HG02840 (cell line): ENCODE measurements around the gene B3GAT3.
"Not testable (repeated sequence)": the region's sequence is repeated elsewhere in the genome, so short reads cannot be mapped to it uniquely, and the experiment has no call there.

Experiments used
- ATAC-seq: cut with Tn5 transposase; IDR thresholded peaks from one replicate; pipeline ENCODE4 v1.9.1; 2021; ENCODE audit warnings: mild to moderate bottlenecking, moderate library complexity, moderate number of reproducible peaks; ENCODE audit not compliant: unreplicated experiment, low FRiP score

B3GAT3 gene

DNA sequence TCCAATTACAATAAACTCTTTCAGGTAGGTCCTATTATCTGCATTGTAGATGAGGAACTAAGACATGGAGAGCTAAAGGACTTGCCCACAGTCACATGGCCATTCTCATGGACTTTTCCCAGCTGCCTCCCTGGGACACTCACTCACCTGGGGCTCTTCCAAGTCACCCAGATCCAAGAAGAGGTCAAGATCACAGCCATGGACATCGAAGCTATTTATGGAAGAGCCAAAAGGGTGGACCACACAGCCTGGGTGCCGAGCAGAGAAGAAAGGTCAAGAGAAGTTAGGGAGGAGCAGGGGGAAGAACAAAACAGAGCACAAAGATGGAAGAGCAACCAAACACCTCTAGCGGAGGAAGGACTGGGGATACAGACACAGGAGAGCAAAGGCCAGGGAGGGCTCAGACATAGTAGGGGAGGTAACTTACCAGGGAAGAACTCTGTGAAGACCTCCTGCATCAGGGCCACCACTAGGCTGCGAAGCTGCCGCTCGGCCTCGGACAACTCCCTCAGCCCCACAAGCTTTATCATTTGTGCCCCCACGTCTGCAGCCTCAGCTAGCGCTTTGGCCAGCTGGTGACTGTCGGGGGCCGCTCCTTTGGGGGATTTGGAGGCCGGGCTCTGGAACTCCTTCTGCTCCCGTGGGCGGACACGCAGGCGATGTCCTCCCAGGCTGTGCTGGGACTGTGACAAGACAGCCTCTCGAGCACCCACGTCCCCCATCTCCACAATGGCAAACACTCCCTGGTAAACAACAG is 40.6 kb downstream of the B3GAT3 start:
- no peak for ATAC-seq

DNA sequence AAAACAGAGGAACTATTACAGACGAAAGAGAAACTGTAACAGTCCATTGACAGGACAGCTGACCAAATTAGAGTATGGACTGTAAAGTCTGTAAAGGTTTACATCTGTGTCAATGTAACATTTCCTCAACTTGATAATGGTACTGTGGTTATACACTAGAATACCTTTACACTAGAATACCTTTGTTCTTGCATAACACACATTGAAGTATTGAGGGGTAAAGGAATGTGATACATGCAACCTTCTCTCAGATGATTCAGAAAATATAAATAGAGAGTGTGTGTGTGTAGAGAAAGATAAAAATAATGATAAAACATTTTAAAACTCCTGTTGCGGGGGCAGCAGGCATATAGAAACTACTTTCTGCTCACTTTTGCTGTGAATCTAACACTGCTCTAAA is 42.5 kb downstream of the B3GAT3 start:
- ATAC-seq = no peak

DNA sequence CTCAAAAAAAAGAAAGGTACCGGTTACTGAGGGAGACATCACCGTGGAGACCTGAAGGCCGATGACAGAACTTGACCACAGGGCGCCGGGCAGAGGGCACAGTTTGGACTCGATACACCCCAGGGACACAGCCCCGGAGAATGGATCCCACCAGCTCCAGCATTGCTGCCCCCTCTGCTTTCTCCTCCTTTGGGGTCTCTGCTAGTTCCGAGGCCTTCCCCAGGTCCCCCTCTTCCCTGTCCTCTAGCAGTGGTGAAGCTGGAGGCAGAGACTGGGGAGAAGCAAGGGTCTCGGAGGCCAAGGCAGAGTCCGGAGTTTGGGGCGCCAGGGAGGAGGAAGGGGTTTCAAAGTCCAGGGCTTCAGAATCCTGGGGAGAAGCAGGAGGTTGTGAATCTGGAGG is 43.2 kb downstream of the B3GAT3 start:
- ATAC-seq = no peak

DNA sequence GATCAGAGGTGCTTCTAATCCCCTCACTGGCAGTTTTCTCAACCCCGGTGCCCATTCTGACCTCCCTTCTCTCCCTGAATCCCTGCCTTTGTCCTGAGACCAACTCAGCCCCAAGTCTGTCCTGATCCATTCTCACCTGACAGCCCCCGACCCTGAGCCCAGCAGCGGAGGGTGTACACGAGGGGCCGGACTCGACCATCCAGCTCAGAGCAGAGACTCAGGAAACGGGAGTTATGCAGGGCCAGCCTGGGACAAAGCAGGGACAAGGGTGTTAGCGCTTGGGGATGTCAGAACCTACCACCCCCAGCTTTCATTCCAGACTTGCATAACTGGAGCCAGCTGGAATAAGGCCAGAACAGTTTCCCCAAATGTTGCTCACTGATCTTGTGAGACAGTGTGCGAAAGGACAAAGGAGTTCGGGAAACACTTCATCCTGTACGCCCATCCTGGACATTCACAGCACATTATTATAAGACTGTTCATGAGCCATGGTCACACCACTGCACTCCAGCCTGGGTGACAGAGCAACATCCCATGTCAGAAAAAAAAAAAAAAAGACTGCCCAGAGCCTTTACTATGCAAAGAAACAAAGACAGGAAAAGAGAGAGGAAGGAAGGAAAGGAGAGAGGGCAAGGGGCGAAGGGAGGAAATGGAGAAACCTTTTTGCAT is 44.6 kb downstream of the B3GAT3 start:
- no peak for ATAC-seq

DNA sequence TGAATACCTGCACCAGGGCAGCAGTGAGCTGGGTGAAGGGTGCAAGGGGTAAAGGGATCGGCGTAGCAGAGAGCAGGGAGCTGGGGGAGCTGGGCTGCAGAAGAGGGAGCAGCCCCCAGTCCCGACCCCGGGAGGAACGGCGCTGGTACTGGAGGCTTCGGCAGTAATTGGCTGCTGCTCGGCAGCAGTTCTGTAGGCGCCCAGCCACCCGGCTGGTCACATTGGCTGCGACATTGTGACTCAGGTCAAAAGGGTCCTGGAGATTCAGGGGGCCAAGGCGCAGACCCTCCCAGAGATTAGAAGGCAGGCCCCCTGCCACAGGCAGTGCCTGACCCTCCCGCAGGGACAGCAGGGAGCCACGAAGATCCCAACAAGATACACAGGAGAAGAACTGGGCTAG is 45.9 kb downstream of the B3GAT3 start:
- ATAC-seq = no peak

DNA sequence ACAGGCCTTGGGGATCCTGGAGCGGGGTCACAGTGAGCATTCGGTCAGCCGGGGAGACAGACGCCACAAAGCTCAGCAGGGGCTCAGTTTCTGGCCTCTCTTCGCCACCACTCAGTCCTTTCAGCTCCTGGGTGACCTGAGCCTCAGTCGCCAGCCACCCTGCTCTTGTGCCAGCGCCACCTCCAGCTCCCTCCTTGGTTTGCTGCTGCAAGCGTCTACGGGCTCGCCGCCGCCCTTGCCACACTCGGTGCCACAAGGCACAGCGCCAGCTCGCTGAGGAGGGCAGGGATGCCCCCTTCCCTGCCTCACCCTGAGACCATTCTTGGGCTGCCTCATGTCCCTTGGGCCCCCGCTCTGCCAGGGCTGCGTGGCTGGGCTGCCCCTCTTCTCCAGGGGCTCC is 46.6 kb downstream of the B3GAT3 start:
- ATAC-seq = no peak

GRCh38 chr11:62574363-62575071 is 47.3 kb downstream of the B3GAT3 start:
- ATAC-seq = peak; percentile 15

GRCh38 chr11:62573592-62574362 is 48.0 kb downstream of the B3GAT3 start, which contains the start of gene EEF1G:
TSS of gene EEF1G (minus strand) at chr11:62573891. CDS start at chr11:62573842, 49 bp downstream.
- ATAC-seq = peak; percentile 90

- ATAC-seq = no peak
Measured at GRCh38 chr11:62573006-62573591, 48.7 kb downstream of the B3GAT3 start.

- ATAC-seq = no peak
Measured at GRCh38 chr11:62572431-62572830, 49.4 kb downstream of the B3GAT3 start.

DNA sequence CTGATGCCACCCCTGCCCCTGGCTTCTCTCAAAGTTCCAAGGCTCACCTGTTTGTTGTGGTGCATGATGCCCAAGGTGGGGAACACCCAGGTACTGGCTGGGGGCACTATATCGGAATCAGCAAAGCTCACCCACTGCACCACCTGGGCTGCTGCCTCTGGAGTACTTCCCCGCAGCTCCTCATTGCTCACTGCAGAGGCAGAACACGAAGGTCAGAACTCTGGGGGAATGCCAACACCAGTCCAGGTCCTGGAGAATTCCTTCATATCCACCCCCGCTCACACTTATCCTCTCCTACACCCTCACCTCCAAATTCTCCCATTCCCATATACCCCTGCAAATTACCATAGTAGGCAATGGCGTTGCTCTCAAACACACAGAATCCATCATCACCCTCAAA is 50.3 kb downstream of the B3GAT3 start:
- ATAC-seq = not testable (repeated sequence)

- not testable (repeated sequence) for ATAC-seq
Measured at GRCh38 chr11:62570903-62571302, 50.9 kb downstream of the B3GAT3 start.

DNA sequence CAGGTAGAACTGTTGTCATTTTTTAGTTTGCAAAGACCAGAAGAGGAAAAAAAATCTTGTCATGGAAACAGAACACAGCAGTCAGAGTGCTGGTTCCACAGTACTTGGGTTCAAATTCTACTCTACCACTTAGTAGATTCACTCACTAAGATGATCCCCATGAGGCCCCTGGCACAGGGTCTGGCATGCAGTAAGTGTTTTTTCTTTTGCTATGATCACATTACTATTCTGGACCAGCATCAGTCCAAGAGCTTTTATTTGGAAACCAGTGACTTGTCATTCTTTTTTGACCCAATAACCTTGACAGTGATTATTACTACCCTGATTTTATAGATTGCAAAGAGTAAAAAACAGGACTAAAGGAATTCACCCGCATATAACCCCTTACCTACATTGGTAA is 52.2 kb downstream of the B3GAT3 start:
- ATAC-seq = no peak

GRCh38 chr11:62567018-62567633 is 54.7 kb downstream of the B3GAT3 start:
- no peak for ATAC-seq

DNA sequence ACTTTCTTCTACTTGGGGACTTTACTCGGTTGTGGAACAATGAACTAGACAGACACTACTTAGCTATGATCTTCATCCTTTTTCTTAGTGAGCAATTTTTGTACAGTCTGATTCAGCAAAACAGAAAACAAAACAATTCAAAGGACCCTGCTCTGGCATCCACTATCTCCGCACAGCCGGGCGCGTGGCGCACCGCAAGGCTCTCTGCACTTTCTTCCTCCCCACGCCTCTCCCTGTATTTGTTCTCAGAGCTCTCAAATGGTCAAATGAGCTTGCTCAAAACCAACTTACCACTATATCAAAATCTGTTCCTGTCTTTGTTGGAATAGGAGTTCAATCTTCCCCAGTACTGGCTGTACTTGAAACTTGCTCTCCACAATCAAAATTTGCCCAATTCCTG is 55.5 kb downstream of the B3GAT3 start:
- ATAC-seq = no peak
